Natural killer cell (primary cell): ENCODE measurements around the gene CFAP61. TPM values are rescaled to one million over a fixed set of nuclear protein-coding genes. Genes with fewer than 3 reads are reported as not detected.

ENCODE experiments used
- ATAC-seq, 3 donors: fragments of 150-1000 bp in 2 of 3; fragments of 200-7000 bp in 1 of 3; cut with Tn5 transposase; 1 replicate in 1 of 3; 2 replicates in 2 of 3; pipeline ENCODE4 v1.10.0; 2021; ENCODE audit warnings: mild to moderate bottlenecking in 2 of 3, moderate library complexity in 2 of 3
- DNase-seq, 2 donors: peaks; one replicate each; pipeline versions ENCODE4 v3.0.0 to v3.0.0-alpha.2; 2013 to 2021; ENCODE audit warnings: mixed read lengths in 1 of 2
- H3K27ac ChIP-seq: one replicate; pipeline ENCODE4 v1.5.1; 2013; ENCODE audit warnings: mild to moderate bottlenecking, low read length
- H3K27me3 ChIP-seq: one replicate; pipeline ENCODE4 v1.6.1; 2013; ENCODE audit warnings: low read length; ENCODE audit not compliant: control insufficient read depth, insufficient read depth
- H3K36me3 ChIP-seq: one replicate; pipeline ENCODE4 v1.6.1; 2013; ENCODE audit warnings: low read length; ENCODE audit not compliant: control insufficient read depth, insufficient read depth
- H3K4me1 ChIP-seq: one replicate; pipeline ENCODE4 v1.6.1; 2013; ENCODE audit warnings: low read length; ENCODE audit not compliant: control insufficient read depth, insufficient read depth
- H3K4me3 ChIP-seq: one replicate; pipeline ENCODE4 v1.5.1; 2013; ENCODE audit warnings: low read length
- H3K9me3 ChIP-seq: one replicate; pipeline ENCODE4 v1.6.1; 2013; ENCODE audit warnings: low read length; ENCODE audit not compliant: control insufficient read depth, insufficient read depth
- H3K27ac Mint-ChIP-seq, 2 donors: one replicate each; pipeline ENCODE4 v1.8.0; 2022; ENCODE audit warnings: mild to moderate bottlenecking in 2 of 2, mixed read lengths in 2 of 2, moderate library complexity in 1 of 2
- H3K27me3 Mint-ChIP-seq, 2 donors: one replicate each; pipeline ENCODE4 v1.8.0; 2022; ENCODE audit warnings: low read depth in 2 of 2, mixed read lengths in 2 of 2
- H3K36me3 Mint-ChIP-seq: one replicate; pipeline ENCODE4 v1.8.0; 2022; ENCODE audit warnings: mixed read lengths
- H3K4me1 Mint-ChIP-seq, 2 donors: one replicate each; pipeline ENCODE4 v1.8.0; 2022; ENCODE audit warnings: mixed read lengths in 2 of 2
- H3K4me3 Mint-ChIP-seq: one replicate; pipeline ENCODE4 v1.8.0; 2022; ENCODE audit warnings: mild to moderate bottlenecking, moderate library complexity, mixed read lengths
- H3K9me3 Mint-ChIP-seq, 2 donors: one replicate each; pipeline ENCODE4 v1.8.0; 2022; ENCODE audit warnings: mixed read lengths in 2 of 2
- CTCF ChIP-seq: fragments of 200-600 bp; IDR thresholded peaks from one replicate; pipeline ENCODE4 v1.8.0; 2022; ENCODE audit warnings: antibody characterized with exemption
- WGBS: methylation state at CpG from one replicate; pipeline ENCODE4 v1.1.7; 2013; ENCODE audit warnings: missing lambda C conversion rate; ENCODE audit not compliant: insufficient coverage; 5-methylcytosine and 5-hydroxymethylcytosine counted together
- intact Hi-C: fragments of 100-400 bp; cut with micrococcal nuclease; formaldehyde crosslinking; loops from one replicate; pipeline ENCODE4 v1.14.2; 2022
- total RNA-seq, 4 donors: library from RNA; stranded (reverse); fragments of 120-200 nt in 1 of 4; gene quantifications; one replicate each; pipeline versions ENCODE4 v1.2.3 to v1.2.4, GENCODE V29; 2013 to 2022

CFAP61 gene
- total RNA-seq, 3 donors from 2014 or later (not counting 1 experiment from before 2014, with no cell fraction given): 1.0 to 2.1 (median 1.3) TPM

DNA sequence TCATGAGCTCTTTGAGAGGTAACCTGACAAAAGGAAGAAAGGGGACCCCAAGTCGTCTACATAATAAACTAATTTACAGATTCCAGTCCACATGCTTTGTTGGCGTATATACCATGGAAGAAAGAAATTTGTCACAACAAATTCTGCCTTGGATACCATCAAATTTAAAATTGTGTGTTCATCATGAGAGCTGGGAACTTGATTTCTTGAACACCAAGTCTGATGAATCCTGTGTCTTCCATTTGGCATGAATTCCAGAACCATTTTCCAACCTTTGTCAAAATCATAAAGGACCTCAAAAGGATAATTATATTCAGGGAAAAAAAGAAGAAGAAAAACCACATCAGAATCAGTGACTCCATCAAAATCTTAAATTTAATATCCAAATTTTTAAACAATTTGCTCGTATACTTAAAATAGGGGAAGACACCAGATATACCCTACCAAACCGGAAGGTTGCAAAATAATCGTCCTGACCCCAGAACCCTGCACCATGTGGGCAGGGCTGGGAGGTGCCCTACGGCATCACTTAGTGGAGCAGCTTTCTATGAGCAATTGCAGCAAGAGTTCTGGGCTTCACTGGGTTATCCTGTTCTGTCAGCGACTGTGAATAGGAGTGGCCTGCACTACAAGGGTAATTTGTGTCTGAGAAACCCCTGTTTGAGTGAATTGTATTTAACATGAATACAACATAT is 241.5 kb downstream of the CFAP61 start:
- intact Hi-C loops: no loop called here
- no peak for TF ChIP-seq CTCF
- no peak overlapping the region for H3K4me3 Mint-ChIP-seq
- Histone ChIP-seq H3K4me3 (no peak overlapping the region), H3K27me3 (no peaks in the 10 kb centered on the region), H3K4me1 (no peaks in the 10 kb centered on the region), H3K27ac (no peak overlapping the region), H3K9me3 (no peaks in the 10 kb centered on the region), H3K36me3 (no peaks in the 10 kb centered on the region)
- H3K9me3 Mint-ChIP-seq: no peaks in the 10 kb centered on the region
- ATAC-seq: no peak
- WGBS: 96% methylated on average over 5 of the region's 7 CpGs
- no peaks in the 10 kb centered on the region for H3K4me1 Mint-ChIP-seq
- no peak overlapping the region for H3K27ac Mint-ChIP-seq
- H3K27me3 Mint-ChIP-seq: peaks cover 5 to 17% of the 10 kb centered on the region in 2 donors
- DNase-seq: no peak
- no peaks in the 10 kb centered on the region for H3K36me3 Mint-ChIP-seq

DNA sequence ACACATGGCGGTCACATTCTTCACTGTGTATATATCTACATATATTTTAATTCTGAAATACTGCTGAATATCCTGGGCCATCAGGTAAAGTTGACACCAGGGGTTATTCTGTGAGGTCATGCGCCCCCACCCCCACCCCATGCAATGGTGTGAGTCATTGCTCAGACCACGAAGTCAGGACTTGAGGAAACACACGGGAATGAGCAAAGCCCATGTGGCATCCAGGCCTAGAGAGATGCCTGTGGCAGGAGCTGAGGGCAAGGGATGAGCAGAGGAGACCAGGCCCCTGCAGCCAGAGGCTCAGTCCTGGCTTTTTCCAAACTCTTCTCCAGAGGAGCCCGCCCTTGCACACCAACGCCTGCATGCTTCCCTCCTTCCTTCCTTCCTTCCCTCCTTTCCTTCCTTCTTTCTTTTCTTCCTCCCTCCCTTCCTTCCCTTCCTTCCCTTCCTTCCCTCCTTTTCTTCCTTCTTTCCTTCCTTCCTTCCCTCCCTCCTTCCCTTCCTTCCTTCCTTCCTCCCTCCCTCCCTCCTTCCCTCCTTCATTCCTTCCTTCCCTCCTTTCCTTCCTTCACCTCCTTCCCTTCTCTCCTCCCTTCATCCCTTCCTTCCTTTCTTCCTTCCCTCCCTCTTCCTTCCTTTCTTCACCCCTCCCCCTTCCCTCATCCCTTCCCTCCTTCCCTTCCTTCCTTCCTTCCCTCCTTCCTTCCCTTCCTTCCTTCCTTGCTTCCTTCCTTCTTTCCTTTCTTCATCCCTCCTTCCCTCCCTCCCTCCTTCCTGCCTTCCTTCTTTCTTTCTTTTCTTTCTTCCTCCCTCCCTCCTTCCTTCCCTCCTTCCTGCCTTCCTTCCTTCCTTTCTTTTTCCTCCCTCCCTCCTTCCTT is 243.5 kb downstream of the CFAP61 start:
- Histone ChIP-seq H3K9me3 (no peaks in the 10 kb centered on the region), H3K4me1 (no peaks in the 10 kb centered on the region), H3K4me3 (no peak overlapping the region), H3K36me3 (no peaks in the 10 kb centered on the region), H3K27me3 (no peaks in the 10 kb centered on the region), H3K27ac (no peak overlapping the region)
- Mint-ChIP-seq H3K4me1 (no peaks in the 10 kb centered on the region), H3K36me3 (no peaks in the 10 kb centered on the region), H3K4me3 (no peak overlapping the region), H3K9me3 (no peaks in the 10 kb centered on the region), H3K27ac (no peak overlapping the region), H3K27me3 (peaks cover 5 to 14% of the 10 kb centered on the region in 2 donors)
- no peak for DNase-seq
- no peak for TF ChIP-seq CTCF
- no peak for ATAC-seq
- intact Hi-C loops: no loop called here
- WGBS: 75% methylated on average over 5 of the region's 6 CpGs

GRCh38 chr20:20297181-20297580 is 244.8 kb downstream of the CFAP61 start:
- Mint-ChIP-seq H3K9me3 (no peaks in the 10 kb centered on the region), H3K36me3 (no peaks in the 10 kb centered on the region), H3K27me3 (peaks cover 5 to 14% of the 10 kb centered on the region in 2 donors), H3K27ac (no peak overlapping the region), H3K4me1 (no peaks in the 10 kb centered on the region), H3K4me3 (no peak overlapping the region)
- no peak for ATAC-seq
- intact Hi-C loops: no loop called here
- Histone ChIP-seq H3K27me3 (no peaks in the 10 kb centered on the region), H3K9me3 (no peaks in the 10 kb centered on the region), H3K4me1 (no peaks in the 10 kb centered on the region), H3K27ac (no peak overlapping the region), H3K4me3 (no peak overlapping the region), H3K36me3 (no peaks in the 10 kb centered on the region)
- DNase-seq: no peak
- no peak for TF ChIP-seq CTCF
- WGBS: 82% methylated on average over 3 of the region's 3 CpGs
